Mesodermal cell (in vitro differentiated cells): Measurements from ENCODE around the gene KCTD2.

ENCODE experiments used
- H3K27ac ChIP-seq: 2 replicates; pipeline ENCODE4 v1.7.0; 2013; ENCODE audit warnings: mild to moderate bottlenecking, low read depth, low read length, moderate library complexity; ENCODE audit not compliant: severe bottlenecking
- H3K36me3 ChIP-seq: 2 replicates; pipeline ENCODE4 v1.7.1; 2013; ENCODE audit warnings: mild to moderate bottlenecking, low read length, moderate library complexity; ENCODE audit not compliant: control insufficient read depth, insufficient read depth
- H3K4me1 ChIP-seq: one replicate; pipeline ENCODE4 v1.7.1; 2013; ENCODE audit warnings: mild to moderate bottlenecking, low read length; ENCODE audit not compliant: insufficient read depth, control insufficient read depth, poor library complexity, severe bottlenecking
- H3K4me3 ChIP-seq: 2 replicates; pipeline ENCODE4 v1.7.0; 2013; ENCODE audit warnings: low read length, control low read depth, mild to moderate bottlenecking; ENCODE audit not compliant: insufficient read depth, poor library complexity, severe bottlenecking; ENCODE audit errors: extremely low read depth
- H3K9me3 ChIP-seq: 2 replicates; pipeline ENCODE4 v1.7.1; 2013; ENCODE audit warnings: mild to moderate bottlenecking, low read length, moderate library complexity; ENCODE audit not compliant: control insufficient read depth
- WGBS, 2 experiments: methylation state at CpG; one replicate each; pipeline ENCODE4 v1.1.5; 2013; ENCODE audit warnings: missing lambda C conversion rate in 2 of 2; ENCODE audit not compliant: insufficient coverage in 2 of 2; 5-methylcytosine and 5-hydroxymethylcytosine counted together

Gene KCTD2

DNA sequence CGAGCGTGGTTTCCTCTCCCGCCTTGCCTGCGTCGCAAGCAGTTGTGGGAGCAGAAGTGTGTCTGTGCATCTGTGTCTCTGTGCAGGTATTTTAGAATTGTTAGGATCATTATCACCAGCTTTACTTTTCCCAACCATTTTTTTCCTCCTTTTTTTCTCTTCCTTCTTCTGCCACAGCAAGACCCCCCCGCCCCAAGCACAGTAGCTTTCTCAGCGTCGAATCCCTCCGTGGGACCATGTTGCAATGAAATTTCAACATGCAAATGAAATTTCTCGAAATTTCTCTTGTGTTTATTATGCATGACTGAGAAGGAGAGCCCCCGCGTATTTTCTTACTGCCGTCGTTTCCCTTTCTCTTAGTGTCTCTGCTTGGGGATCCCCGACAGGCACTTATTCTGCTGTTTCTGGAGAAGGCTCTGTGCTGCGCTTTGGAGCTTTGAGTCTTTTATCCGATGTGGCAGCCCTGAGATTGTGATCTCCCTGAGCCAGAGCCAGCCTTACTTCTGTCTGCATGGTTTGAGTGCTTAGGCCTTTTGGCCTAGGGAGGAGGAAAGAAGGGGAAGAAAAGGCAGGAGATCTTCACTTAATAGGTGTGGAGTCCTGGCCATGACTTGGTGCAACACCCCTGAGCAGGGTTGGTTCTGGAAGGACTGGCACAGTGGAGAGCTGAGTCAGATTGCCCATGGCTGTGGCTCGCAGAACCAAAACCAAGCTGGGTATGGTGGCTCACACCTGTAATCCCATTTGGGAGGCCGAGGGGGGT is 67.7 kb downstream of the KCTD2 start:
- Histone ChIP-seq H3K9me3 (no peaks in the 10 kb centered on the region), H3K4me3 (no peak overlapping the region), H3K27ac (no peak overlapping the region), H3K4me1 (peaks cover 5% of the 10 kb centered on the region), H3K36me3 (peaks cover 36% of the 10 kb centered on the region)
- WGBS, 2 experiments: 95 to 97% methylated on average over 10 to 14 of the region's 19 CpGs
